Endothelial cell of umbilical vein (primary cell): ENCODE measurements around the gene HDAC9. TPM values are rescaled to one million over a fixed set of nuclear protein-coding genes. Genes with fewer than 3 reads are reported as not detected.

Experiments
- BruUV-seq: library from RNA; stranded (reverse); fragments of 400-500 nt; replicated peaks from 2 replicates; lab custom pipeline; 2021; lab: Mats Ljungman, UMichigan
- CTCF ChIA-PET: fragments of 300-600, 350-600 bp; sonication (Branson Sonifier 250); formaldehyde crosslinking; loops from one replicate; lab custom pipeline; 2021; ENCODE audit warnings: antibody characterized with exemption, inconsistent platforms; lab: Charles Lee
- POLR2A ChIA-PET: fragments of 300-600, 350-600 bp; sonication (Branson Sonifier 250); formaldehyde crosslinking; loops from one replicate; lab custom pipeline; 2021; ENCODE audit warnings: antibody characterized with exemption, inconsistent platforms; lab: Charles Lee
- DNase-seq: peaks from one replicate; pipeline ENCODE4 v3.0.0-alpha.2; 2011; ENCODE audit warnings: low read depth, low spot score
- FAIRE-seq: peaks from 2 replicates; lab custom pipeline; 2011; peaks lifted over from hg19 to GRCh38; lab: Jason Lieb, UNC
- H2AFZ ChIP-seq: 2 replicates; pipeline ENCODE4 v1.6.0; 2012; ENCODE audit warnings: low read depth, low read length, control low read depth, inconsistent platforms
- H3K27ac ChIP-seq: 2 replicates; pipeline ENCODE4 v1.5.1; 2011; ENCODE audit warnings: low read depth, mild to moderate bottlenecking, control low read depth, low read length, moderate library complexity; ENCODE audit not compliant: insufficient read depth
- H3K27me3 ChIP-seq, 2 experiments: 2 replicates each; pipeline versions ENCODE4 v1.6.0 to v1.6.1; 2011; ENCODE audit warnings: low read length in 2 of 2, mixed read lengths in 1 of 2; ENCODE audit not compliant: control insufficient read depth in 2 of 2, insufficient read depth in 2 of 2
- H3K36me3 ChIP-seq, 2 experiments: 2 replicates in 1 of 2; 3 replicates in 1 of 2; pipeline ENCODE4 v1.5.1; 2011; ENCODE audit warnings: low read length in 2 of 2, mild to moderate bottlenecking in 1 of 2, moderate library complexity in 1 of 2; ENCODE audit not compliant: control insufficient read depth in 2 of 2, insufficient read depth in 2 of 2; ENCODE audit errors: extremely low read depth in 1 of 2
- H3K4me1 ChIP-seq: 3 replicates; pipeline ENCODE4 v1.5.1; 2011; ENCODE audit warnings: mild to moderate bottlenecking, low read length; ENCODE audit not compliant: control insufficient read depth, insufficient read depth; ENCODE audit errors: extremely low read depth
- H3K4me2 ChIP-seq: 2 replicates; pipeline ENCODE4 v1.6.1; 2011; ENCODE audit warnings: low read length, control low read depth, mixed read lengths; ENCODE audit not compliant: insufficient read depth
- H3K4me3 ChIP-seq, 3 experiments: fragments of 200-600 bp in 1 of 3; sonication (generic), shearing (Covaris generic) in 1 of 3; replicated peaks in 1 of 3; 2 replicates each; pipeline ENCODE4 v1.5.1; 2011 to 2016; ENCODE audit warnings: control low read depth in 3 of 3, low read length in 3 of 3, mild to moderate bottlenecking in 2 of 3, inconsistent platforms in 1 of 3, low read depth in 1 of 3, moderate library complexity in 1 of 3; ENCODE audit not compliant: insufficient read depth in 1 of 3
- H3K79me2 ChIP-seq: 2 replicates; pipeline ENCODE4 v1.6.0; 2012; ENCODE audit warnings: low read length, inconsistent platforms; ENCODE audit not compliant: control insufficient read depth, insufficient read depth
- H3K9ac ChIP-seq: replicated peaks from 2 replicates; pipeline ENCODE3; 2011; ENCODE audit warnings: low read length, control low read depth; ENCODE audit not compliant: insufficient read depth; ENCODE audit errors: extremely low read depth
- H3K9me1 ChIP-seq: replicated peaks from 3 replicates; pipeline ENCODE4 v1.6.0; 2011; ENCODE audit warnings: mild to moderate bottlenecking, low read length; ENCODE audit not compliant: control insufficient read depth, insufficient read depth; ENCODE audit errors: extremely low read depth
- H3K9me3 ChIP-seq: replicated peaks from 2 replicates; pipeline ENCODE4 v1.5.1; 2012; ENCODE audit warnings: low read length, inconsistent platforms; ENCODE audit not compliant: control insufficient read depth, insufficient read depth
- H4K20me1 ChIP-seq: replicated peaks from 2 replicates; pipeline ENCODE3; 2011; ENCODE audit warnings: mild to moderate bottlenecking, low read length; ENCODE audit not compliant: control insufficient read depth, insufficient read depth; ENCODE audit errors: extremely low read depth
- EZH2 ChIP-seq: IDR thresholded peaks from 2 replicates; pipeline ENCODE4 v1.6.1; 2012; ENCODE audit warnings: borderline replicate concordance, low read depth, mild to moderate bottlenecking, moderate library complexity, low read length, inconsistent platforms; ENCODE audit not compliant: severe bottlenecking
- POLR2A ChIP-seq: IDR thresholded peaks from 2 replicates; pipeline ENCODE4 v1.6.1; 2012; ENCODE audit warnings: low read depth, mild to moderate bottlenecking, control low read depth, low read length
- POLR2AphosphoS5 ChIP-seq: IDR thresholded peaks from 2 replicates; pipeline ENCODE4 v1.6.1; 2012; ENCODE audit warnings: low read depth, mild to moderate bottlenecking, control low read depth, low read length, moderate library complexity; ENCODE audit not compliant: insufficient read depth
- dilution Hi-C: fragments of 300-500 bp; cut with MboI; formaldehyde crosslinking; loops from one replicate; pipeline ENCODE4 v1.15.0; 2019; ENCODE audit warnings: low sequenced_read_pairs; ENCODE audit not compliant: extremely low pct_ligation_motif_present
- intact Hi-C: fragments of 100-400 bp; cut with micrococcal nuclease; formaldehyde crosslinking; loops from one replicate; pipeline ENCODE4 v1.10.0; 2022
- polyA plus RNA-seq, 4 experiments: library from polyadenylated mRNA; depleted of rRNA in 3 of 4; stranded (reverse) in 3 of 4; unstranded in 1 of 4; fragments of >200 nt; gene quantifications; 2 replicates each; pipeline versions ENCODE4 v1.2.1 to v1.2.3, GENCODE V29; 2011 to 2012; ENCODE audit warnings: missing spikeins in 1 of 4
- total RNA-seq: library from RNA; stranded (reverse); gene quantifications from 2 replicates; pipeline ENCODE4 v1.2.3, GENCODE V29; 2021
- TF ChIP-seq, protein P1 (sequence below), 2 donors: IDR thresholded peaks; 1 replicate in 1 of 2; 2 replicates in 1 of 2; pipeline ENCODE4 v1.5.1; 2011; ENCODE audit warnings: low read length in 2 of 2, mild to moderate bottlenecking in 2 of 2, moderate library complexity in 2 of 2, control low read depth in 1 of 2, inconsistent platforms in 1 of 2, low read depth in 1 of 2; ENCODE audit not compliant: insufficient read depth in 1 of 2; ENCODE audit errors: extremely low read depth in 1 of 2
- TF ChIP-seq, protein P2 (sequence below): IDR thresholded peaks from 2 replicates; pipeline ENCODE4 v1.6.1; 2011; ENCODE audit not compliant: insufficient read depth, insufficient read length

HDAC9 gene
- total and polyA plus RNA-seq, 2 donors (not counting 3 experiments of a cell fraction or from before 2014, with no cell fraction given), result 1.8 to 11.6 TPM

DNA sequence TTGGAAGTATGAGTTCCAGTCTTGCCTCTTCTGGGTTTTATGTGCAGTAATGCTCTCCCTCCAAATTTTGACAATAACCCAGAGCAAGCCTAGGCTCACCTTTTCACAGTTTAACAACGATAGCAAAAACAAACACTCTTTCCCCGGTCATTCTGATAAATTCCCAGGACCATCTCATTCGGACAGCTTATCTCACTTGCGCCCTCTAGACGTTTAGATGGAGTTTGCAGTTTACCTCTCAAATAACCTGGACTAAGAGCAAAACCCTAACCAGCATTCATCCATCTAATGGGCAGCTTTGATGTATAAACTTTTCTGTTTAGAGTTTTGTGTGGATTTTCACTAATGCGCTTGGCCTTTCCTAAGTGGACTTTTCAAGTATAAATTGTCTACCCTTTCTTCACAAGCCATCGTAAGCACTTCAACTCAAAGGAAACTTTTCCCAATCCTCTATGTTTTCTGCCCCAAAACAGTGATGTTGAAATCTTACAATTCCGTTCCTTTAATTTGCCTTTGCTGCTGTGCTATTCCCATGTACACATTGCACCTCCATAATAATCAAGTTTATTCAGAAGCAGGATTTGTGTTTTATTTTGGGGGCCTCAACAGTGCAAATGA lies 114.9 kb downstream of the HDAC9 start:
- Histone ChIP-seq H3K4me1 (no peaks in the 10 kb centered on the region), H3K27me3 (no peaks in the 10 kb centered on the region), H3K36me3 (no peaks in the 10 kb centered on the region), H2AFZ (peak overlapping the region; percentile 58), H3K27ac (no peak overlapping the region), H3K9me1 (no peaks in the 10 kb centered on the region), H4K20me1 (no peaks in the 10 kb centered on the region), H3K4me2 (no peak overlapping the region), H3K9ac (no peak overlapping the region), H3K9me3 (no peaks in the 10 kb centered on the region), H3K79me2 (no peaks in the 10 kb centered on the region), H3K4me3 (no peak overlapping the region)
- dilution Hi-C loops (no loop called here), intact Hi-C loops (loop anchor here (1.0 to 5.0 kb wide), 3 partner anchors 57 to 258 kb away; no protein-coding TSS in a partner anchor)
- no TSS peak for BruUV-seq
- TF ChIP-seq, protein P1, sequence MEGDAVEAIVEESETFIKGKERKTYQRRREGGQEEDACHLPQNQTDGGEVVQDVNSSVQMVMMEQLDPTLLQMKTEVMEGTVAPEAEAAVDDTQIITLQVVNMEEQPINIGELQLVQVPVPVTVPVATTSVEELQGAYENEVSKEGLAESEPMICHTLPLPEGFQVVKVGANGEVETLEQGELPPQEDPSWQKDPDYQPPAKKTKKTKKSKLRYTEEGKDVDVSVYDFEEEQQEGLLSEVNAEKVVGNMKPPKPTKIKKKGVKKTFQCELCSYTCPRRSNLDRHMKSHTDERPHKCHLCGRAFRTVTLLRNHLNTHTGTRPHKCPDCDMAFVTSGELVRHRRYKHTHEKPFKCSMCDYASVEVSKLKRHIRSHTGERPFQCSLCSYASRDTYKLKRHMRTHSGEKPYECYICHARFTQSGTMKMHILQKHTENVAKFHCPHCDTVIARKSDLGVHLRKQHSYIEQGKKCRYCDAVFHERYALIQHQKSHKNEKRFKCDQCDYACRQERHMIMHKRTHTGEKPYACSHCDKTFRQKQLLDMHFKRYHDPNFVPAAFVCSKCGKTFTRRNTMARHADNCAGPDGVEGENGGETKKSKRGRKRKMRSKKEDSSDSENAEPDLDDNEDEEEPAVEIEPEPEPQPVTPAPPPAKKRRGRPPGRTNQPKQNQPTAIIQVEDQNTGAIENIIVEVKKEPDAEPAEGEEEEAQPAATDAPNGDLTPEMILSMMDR (IDR thresholded peaks at IDR 0.05; ENCODE audit: extremely low read depth in 1 of 2, insufficient read depth in 1 of 2, low read depth in 1 of 2, low read length in 2 of 2), result peak; percentile 52 to 66
- no peak for TF ChIP-seq EZH2
- POLR2A ChIA-PET, result no interaction called here
- CTCF ChIA-PET, result interaction anchor here (0.6 to 3.5 kb wide), 25 partner anchors 8 to 1103 kb away, joined by 3 to 43 read pairs (median 3); no protein-coding TSS in a partner anchor
- DNase-seq (peak; percentile 38), FAIRE-seq (peak; percentile 88)

DNA sequence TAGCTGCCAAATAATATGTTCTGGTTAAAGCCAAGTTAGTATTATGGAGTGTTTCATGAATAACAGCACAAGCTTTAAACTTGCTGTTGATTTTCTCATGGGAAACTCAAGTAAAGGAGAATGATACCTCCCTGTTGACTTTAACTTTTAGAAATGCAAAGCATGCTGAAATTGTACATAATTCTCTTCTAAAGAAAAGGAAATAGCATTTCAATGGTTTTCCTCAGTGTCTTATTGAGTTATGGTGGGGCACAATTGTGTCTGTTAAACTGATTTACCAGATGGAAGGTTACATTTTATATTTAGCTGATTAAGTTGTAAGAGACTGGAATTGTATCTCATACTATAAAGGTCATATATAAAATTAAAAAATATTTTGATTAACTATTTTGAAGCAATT lies 119.3 kb downstream of the HDAC9 start:
- no peaks in the 10 kb centered on the region for H3K9me1 ChIP-seq
- no peak overlapping the region for H3K4me3 ChIP-seq
- no peak overlapping the region for H3K4me2 ChIP-seq
- POLR2A ChIA-PET, result no interaction called here
- no peak for FAIRE-seq
- no peak overlapping the region for H3K9ac ChIP-seq
- H3K9me3 ChIP-seq, result no peaks in the 10 kb centered on the region
- DNase-seq, result no peak
- H3K4me1 ChIP-seq, result no peaks in the 10 kb centered on the region
- CTCF ChIA-PET, result interaction anchor here (1.8 kb wide), 1 partner anchor 507 kb away, joined by 6 read pairs; no protein-coding TSS in a partner anchor
- no peak overlapping the region for H3K27ac ChIP-seq
- H3K79me2 ChIP-seq, result no peaks in the 10 kb centered on the region
- intact Hi-C loops (loop anchor here (5.0 kb wide), 1 partner anchor 52 kb away; no protein-coding TSS in a partner anchor), dilution Hi-C loops (no loop called here)
- BruUV-seq, result no TSS peak
- H2AFZ ChIP-seq, result no peak overlapping the region
- H3K36me3 ChIP-seq, result no peaks in the 10 kb centered on the region
- no peak for TF ChIP-seq EZH2
- TF ChIP-seq, protein P2, sequence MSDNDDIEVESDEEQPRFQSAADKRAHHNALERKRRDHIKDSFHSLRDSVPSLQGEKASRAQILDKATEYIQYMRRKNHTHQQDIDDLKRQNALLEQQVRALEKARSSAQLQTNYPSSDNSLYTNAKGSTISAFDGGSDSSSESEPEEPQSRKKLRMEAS, result no peak
- TF ChIP-seq, protein P1 (IDR thresholded peaks at IDR 0.05; ENCODE audit: extremely low read depth in 1 of 2, insufficient read depth in 1 of 2, low read depth in 1 of 2, low read length in 2 of 2), result no peak
- TF ChIP-seq POLR2A, result no peak
- no peak for TF ChIP-seq POLR2AphosphoS5
- H4K20me1 ChIP-seq, result no peaks in the 10 kb centered on the region
- H3K27me3 ChIP-seq, result no peaks in the 10 kb centered on the region
